HUES48 (cell line): Measurements from ENCODE around the gene SP140.
"Not testable (repeated sequence)": the region's sequence is repeated elsewhere in the genome, so short reads cannot be mapped to it uniquely, and the experiment has no call there.

ENCODE experiments used
- H3K27ac ChIP-seq: one replicate; pipeline ENCODE4 v1.7.0; 2013; ENCODE audit warnings: low read depth, low read length, inconsistent platforms
- H3K27me3 ChIP-seq: 2 replicates; pipeline ENCODE4 v1.6.1; 2013; ENCODE audit warnings: mild to moderate bottlenecking, low read length; ENCODE audit not compliant: control insufficient read depth, insufficient read depth
- H3K36me3 ChIP-seq: 2 replicates; pipeline ENCODE4 v1.6.1; 2013; ENCODE audit warnings: low read length; ENCODE audit not compliant: control insufficient read depth, insufficient read depth
- H3K4me1 ChIP-seq: 2 replicates; pipeline ENCODE4 v1.6.1; 2013; ENCODE audit warnings: mild to moderate bottlenecking, low read length; ENCODE audit not compliant: control insufficient read depth, insufficient read depth
- H3K4me3 ChIP-seq: 2 replicates; pipeline ENCODE4 v1.5.1; 2013; ENCODE audit warnings: mild to moderate bottlenecking, low read depth, low read length
- H3K9ac ChIP-seq: 2 replicates; pipeline ENCODE4 v1.6.1; 2013; ENCODE audit warnings: mild to moderate bottlenecking, low read depth, low read length, moderate library complexity
- H3K9me3 ChIP-seq: 2 replicates; pipeline ENCODE4 v1.6.1; 2013; ENCODE audit warnings: low read length; ENCODE audit not compliant: control insufficient read depth, insufficient read depth

The SP140 gene

DNA sequence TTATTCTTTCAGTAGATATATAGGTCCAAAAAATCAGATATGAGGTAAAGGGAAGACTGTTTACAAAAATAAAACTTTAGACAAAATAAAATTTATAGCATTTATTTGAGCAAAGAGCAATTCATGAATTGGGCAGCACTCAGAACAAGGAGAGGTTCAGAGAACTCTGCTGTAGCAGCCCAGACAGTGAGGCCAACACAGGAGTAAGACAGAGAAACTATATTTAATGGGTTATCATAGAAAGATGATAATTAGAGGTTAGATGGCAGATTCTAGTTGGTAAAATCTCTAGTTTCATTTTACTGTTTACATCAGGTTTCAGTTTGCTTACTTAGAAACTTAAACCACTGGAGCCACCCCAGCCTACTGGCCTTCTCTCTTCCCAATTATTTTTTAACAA, 71.4 kb downstream of the SP140 start:
- H3K36me3 ChIP-seq: no peaks in the 10 kb centered on the region
- no peaks in the 10 kb centered on the region for H3K4me1 ChIP-seq
- peaks cover 12% of the 10 kb centered on the region for H3K9me3 ChIP-seq
- no peak overlapping the region for H3K9ac ChIP-seq
- no peaks in the 10 kb centered on the region for H3K27me3 ChIP-seq
- no peak overlapping the region for H3K27ac ChIP-seq
- H3K4me3 ChIP-seq: no peak overlapping the region

GRCh38 chr2:230299618-230300017, 74.1 kb downstream of the SP140 start:
- no peaks in the 10 kb centered on the region for H3K4me1 ChIP-seq
- no peaks in the 10 kb centered on the region for H3K36me3 ChIP-seq
- no peak overlapping the region for H3K4me3 ChIP-seq
- H3K27ac ChIP-seq: no peak overlapping the region
- no peak overlapping the region for H3K9ac ChIP-seq
- no peaks in the 10 kb centered on the region for H3K27me3 ChIP-seq
- peaks cover 27% of the 10 kb centered on the region for H3K9me3 ChIP-seq

DNA sequence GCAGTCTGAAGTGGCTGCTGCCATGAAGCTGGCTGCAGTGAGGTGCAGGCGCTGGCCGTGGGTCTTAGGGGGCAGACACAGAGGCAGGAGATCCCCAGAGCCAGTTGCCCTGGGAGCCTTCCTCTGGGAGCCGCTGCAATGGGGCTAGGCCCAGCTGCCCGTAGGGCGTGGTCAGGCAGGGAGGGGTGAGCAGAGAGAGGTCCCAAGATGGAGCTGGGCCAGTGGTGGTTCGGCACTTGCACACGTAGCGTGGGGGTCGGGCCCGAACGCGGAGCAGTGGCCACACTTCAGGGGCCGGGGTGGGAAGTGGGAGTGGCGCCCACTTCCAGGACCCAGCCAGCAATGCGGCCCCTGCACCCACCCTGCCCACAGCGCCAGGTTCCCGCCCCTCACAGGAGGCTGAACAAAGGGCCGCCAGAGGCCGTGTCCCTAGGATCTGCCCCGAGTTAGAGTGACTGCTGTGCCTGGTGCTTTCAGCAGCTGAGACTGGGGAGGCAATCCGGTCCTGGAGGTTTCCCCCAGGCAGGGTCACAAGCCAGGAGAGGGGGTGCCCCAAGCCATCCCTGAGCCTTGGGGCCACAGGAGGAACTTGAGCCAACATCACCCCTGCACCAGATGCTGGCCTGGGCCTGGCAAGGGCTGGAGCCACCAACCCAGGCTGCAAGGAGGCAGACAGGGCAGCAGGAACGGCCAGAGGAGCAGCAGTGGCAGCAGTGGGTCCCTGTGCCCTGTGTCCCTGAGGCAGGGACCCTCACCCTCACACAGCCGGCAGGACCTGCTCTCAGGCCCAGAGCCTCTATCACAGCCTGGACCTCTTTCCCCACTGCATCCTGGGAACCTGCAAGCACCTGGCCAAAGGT, 80.1 kb downstream of the SP140 start:
- H3K27ac ChIP-seq: no peak overlapping the region
- no peaks in the 10 kb centered on the region for H3K27me3 ChIP-seq
- H3K4me3 ChIP-seq: no peak overlapping the region
- H3K4me1 ChIP-seq: no peaks in the 10 kb centered on the region
- H3K36me3 ChIP-seq: no peaks in the 10 kb centered on the region
- H3K9ac ChIP-seq: no peak overlapping the region
- peaks cover 19% of the 10 kb centered on the region for H3K9me3 ChIP-seq

- Histone ChIP-seq H3K9me3 (peaks cover 19% of the 10 kb centered on the region), H3K27me3 (no peaks in the 10 kb centered on the region), H3K27ac (no peak overlapping the region), H3K4me3 (no peak overlapping the region), H3K9ac (no peak overlapping the region), H3K36me3 (no peaks in the 10 kb centered on the region), H3K4me1 (no peaks in the 10 kb centered on the region)
Measured at GRCh38 chr2:230306474-230306873, 80.9 kb downstream of the SP140 start.

DNA sequence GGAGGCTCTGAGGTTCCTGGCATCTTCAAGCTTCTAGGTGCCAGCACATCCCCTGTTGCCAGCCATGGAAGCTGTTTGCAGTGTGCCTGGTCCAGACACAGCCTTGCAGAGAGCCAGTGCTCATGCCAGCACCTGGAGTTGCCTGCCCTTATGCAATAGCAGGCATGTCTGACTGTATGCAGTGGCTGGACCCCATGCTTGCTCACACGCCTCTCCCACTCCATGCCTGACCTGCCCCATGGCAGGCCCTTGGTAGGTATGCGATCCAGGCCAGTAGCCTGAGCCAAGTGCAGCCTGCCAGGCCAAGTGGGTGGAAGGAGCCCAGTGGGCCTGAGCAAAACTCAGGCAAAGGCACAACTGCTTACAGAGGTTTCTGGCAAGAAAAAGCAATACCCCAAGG, 81.9 kb downstream of the SP140 start:
- Histone ChIP-seq H3K4me3 (no peak overlapping the region), H3K4me1 (peaks cover 5% of the 10 kb centered on the region; the same call in 1 of the 2 replicates), H3K27ac (no peak overlapping the region), H3K27me3 (no peaks in the 10 kb centered on the region), H3K9me3 (peaks cover 15% of the 10 kb centered on the region), H3K9ac (no peak overlapping the region), H3K36me3 (no peaks in the 10 kb centered on the region)

DNA sequence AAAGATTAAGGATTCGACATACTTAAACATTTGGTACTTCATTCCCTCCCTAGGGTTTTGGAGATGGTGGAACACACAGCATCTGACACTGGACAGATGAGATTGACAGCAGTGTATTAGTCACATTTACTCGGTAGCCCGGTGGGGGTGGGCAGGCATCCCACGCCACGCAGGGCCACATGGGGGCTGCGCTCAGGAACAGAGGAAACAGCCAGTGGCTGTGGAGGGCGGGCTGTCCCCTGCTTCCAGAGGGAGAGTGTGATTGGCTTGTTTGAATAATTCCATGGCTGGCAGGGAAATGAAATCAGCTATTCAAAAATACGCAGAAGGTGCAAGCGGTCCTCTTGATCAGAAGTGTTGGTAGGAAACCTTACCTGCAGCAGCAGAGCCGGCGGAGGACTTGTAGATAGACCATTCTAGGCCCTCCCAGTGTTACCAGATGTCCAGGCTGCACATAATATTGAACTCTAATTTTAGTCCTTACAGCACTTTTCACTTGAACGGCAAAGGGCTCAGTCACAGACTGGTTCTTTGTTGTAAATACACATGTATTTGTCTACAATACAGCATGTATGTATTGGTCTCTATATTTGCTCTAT, 83.0 kb downstream of the SP140 start:
- Histone ChIP-seq H3K9me3 (peaks cover 12% of the 10 kb centered on the region), H3K27me3 (no peaks in the 10 kb centered on the region), H3K27ac (no peak overlapping the region)

GRCh38 chr2:230310792-230311191, 85.3 kb downstream of the SP140 start:
- not testable (repeated sequence) for H3K4me3 ChIP-seq, H3K9me3 ChIP-seq, H3K27ac ChIP-seq, H3K36me3 ChIP-seq, H3K4me1 ChIP-seq, H3K9ac ChIP-seq, H3K27me3 ChIP-seq

More for the DNA sequence above, 83.0 kb downstream of the SP140 start:
- H3K4me1 ChIP-seq: peaks cover 5% of the 10 kb centered on the region; the same call in 1 of the 2 replicates
- no peak overlapping the region for H3K9ac ChIP-seq
- H3K4me3 ChIP-seq: no peak overlapping the region
- no peaks in the 10 kb centered on the region for H3K36me3 ChIP-seq

- not testable (repeated sequence) for H3K9me3 ChIP-seq, H3K9ac ChIP-seq, H3K27ac ChIP-seq, H3K4me3 ChIP-seq, H3K27me3 ChIP-seq, H3K4me1 ChIP-seq, H3K36me3 ChIP-seq
Measured at GRCh38 chr2:230311634-230312033, 86.1 kb downstream of the SP140 start.

DNA sequence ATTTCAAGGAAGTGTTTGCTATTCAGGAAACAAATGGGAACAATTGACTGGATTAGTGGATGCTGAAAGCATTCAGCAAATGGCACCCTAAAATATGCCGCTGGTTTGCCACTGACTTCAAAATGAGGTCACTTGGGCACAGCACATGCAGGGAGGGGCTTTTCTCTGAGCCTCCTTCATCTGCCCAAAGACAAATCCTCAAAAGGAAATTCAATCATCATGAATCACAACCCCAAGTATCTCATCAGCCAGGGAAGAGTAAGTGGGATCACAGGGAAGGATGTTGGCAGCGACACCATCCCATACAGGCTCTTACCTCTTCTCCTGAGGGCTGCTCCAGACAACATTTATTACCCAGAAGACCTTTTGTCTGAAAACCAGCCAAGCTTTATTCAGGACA, 87.1 kb downstream of the SP140 start:
- Histone ChIP-seq H3K27me3 (no peaks in the 10 kb centered on the region), H3K4me1 (peaks cover 5% of the 10 kb centered on the region; the same call in 1 of the 2 replicates), H3K9me3 (no peaks in the 10 kb centered on the region), H3K27ac (no peak overlapping the region), H3K36me3 (no peaks in the 10 kb centered on the region), H3K4me3 (no peak overlapping the region), H3K9ac (no peak overlapping the region)

DNA sequence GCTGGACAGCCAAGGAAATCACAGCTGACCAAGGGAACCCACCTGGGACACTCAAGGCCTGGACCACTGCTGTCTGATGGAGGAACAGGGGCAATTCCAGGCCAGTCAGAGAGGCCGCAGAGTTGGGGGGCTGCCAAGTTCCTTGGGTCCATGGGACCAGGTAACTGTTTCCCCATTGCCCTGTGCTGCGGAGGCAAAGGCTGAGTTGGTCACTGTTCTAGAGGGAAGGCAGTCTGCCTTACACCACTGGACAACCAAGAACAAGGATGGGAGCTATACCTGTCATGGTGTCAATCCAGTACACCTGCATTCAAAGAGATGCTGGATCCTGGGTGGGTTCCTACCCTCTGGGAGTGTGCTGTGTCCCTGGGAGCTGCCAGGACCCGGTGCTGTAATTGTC, 91.8 kb downstream of the SP140 start:
- peaks cover 12% of the 10 kb centered on the region; the same call in 1 of the 2 replicates for H3K9me3 ChIP-seq
- no peak overlapping the region for H3K4me3 ChIP-seq
- H3K27ac ChIP-seq: no peak overlapping the region
- no peaks in the 10 kb centered on the region for H3K27me3 ChIP-seq
- H3K9ac ChIP-seq: no peak overlapping the region
- H3K36me3 ChIP-seq: no peaks in the 10 kb centered on the region
- H3K4me1 ChIP-seq: no peaks in the 10 kb centered on the region; the same call in 1 of the 2 replicates
